DOHH2 (cell line): Measurements from ENCODE around the gene SLC11A1.

Source experiments
- H3F3A ChIP-seq: fragments of 200-600 bp; sonication (generic), shearing (Covaris generic); 2 replicates; pipeline ENCODE4 v1.6.0; 2016; ENCODE audit warnings: antibody characterized with exemption, mild to moderate bottlenecking; ENCODE audit not compliant: control insufficient read depth, insufficient read depth
- H3K27ac ChIP-seq: fragments of 200-600 bp; sonication (generic); 2 replicates; pipeline ENCODE4 v1.5.1; 2014; ENCODE audit warnings: low read depth, mild to moderate bottlenecking, low read length, moderate library complexity
- H3K27me3 ChIP-seq: fragments of 200-600 bp; sonication (generic); 2 replicates; pipeline ENCODE4 v1.6.1; 2014; ENCODE audit warnings: mild to moderate bottlenecking, low read length, mixed read lengths; ENCODE audit not compliant: control insufficient read depth
- H3K36me3 ChIP-seq: fragments of 200-600 bp; sonication (generic); 2 replicates; pipeline ENCODE4 v1.6.1; 2014; ENCODE audit warnings: mild to moderate bottlenecking, low read length, moderate library complexity, mixed read lengths; ENCODE audit not compliant: control insufficient read depth
- H3K4me1 ChIP-seq: fragments of 200-600 bp; sonication (generic); 2 replicates; pipeline ENCODE4 v1.6.1; 2014; ENCODE audit warnings: mild to moderate bottlenecking, low read length, mixed read lengths; ENCODE audit not compliant: control insufficient read depth
- H3K4me2 ChIP-seq: fragments of 200-600 bp; sonication (generic); 2 replicates; pipeline ENCODE4 v1.6.0; 2014; ENCODE audit warnings: mild to moderate bottlenecking, low read length, moderate library complexity
- H3K4me3 ChIP-seq: fragments of 200-600 bp; sonication (generic); 2 replicates; pipeline ENCODE4 v1.5.1; 2014; ENCODE audit warnings: mild to moderate bottlenecking, low read length, mixed read lengths
- H3K79me2 ChIP-seq: fragments of 200-600 bp; sonication (generic); 2 replicates; pipeline ENCODE4 v1.6.1; 2014; ENCODE audit warnings: mild to moderate bottlenecking, low read length, mixed read lengths; ENCODE audit not compliant: control insufficient read depth
- H3K9me2 ChIP-seq: fragments of 200-600 bp; sonication (generic); replicated peaks from 2 replicates; pipeline ENCODE4 v1.6.1; 2014; ENCODE audit warnings: mild to moderate bottlenecking, low read length, mixed read lengths; ENCODE audit not compliant: control insufficient read depth
- H3K9me3 ChIP-seq: fragments of 200-600 bp; sonication (generic); 2 replicates; pipeline ENCODE4 v1.6.1; 2014; ENCODE audit warnings: antibody characterized with exemption, low read length, mixed read lengths; ENCODE audit not compliant: control insufficient read depth, insufficient read depth
- H4K20me1 ChIP-seq: fragments of 200-600 bp; sonication (generic); 2 replicates; pipeline ENCODE4 v1.6.0; 2014; ENCODE audit warnings: low read depth, mild to moderate bottlenecking, antibody characterized with exemption, low read length, moderate library complexity; ENCODE audit not compliant: control insufficient read depth, insufficient read depth
- EZH2phosphoT487 ChIP-seq: fragments of 200-600 bp; sonication (generic); IDR thresholded peaks from 2 replicates; pipeline ENCODE4 v1.6.1; 2017; ENCODE audit warnings: borderline replicate concordance, mild to moderate bottlenecking, antibody characterized with exemption, low read length, moderate library complexity, mixed read lengths
- TF ChIP-seq, protein P1 (sequence below): fragments of 200-600 bp; sonication (generic); IDR thresholded peaks from one replicate; pipeline ENCODE4 v1.5.1; 2014; ENCODE audit warnings: antibody characterized with exemption, mild to moderate bottlenecking, low read depth, low read length; ENCODE audit not compliant: poor library complexity, severe bottlenecking

Gene SLC11A1

DNA sequence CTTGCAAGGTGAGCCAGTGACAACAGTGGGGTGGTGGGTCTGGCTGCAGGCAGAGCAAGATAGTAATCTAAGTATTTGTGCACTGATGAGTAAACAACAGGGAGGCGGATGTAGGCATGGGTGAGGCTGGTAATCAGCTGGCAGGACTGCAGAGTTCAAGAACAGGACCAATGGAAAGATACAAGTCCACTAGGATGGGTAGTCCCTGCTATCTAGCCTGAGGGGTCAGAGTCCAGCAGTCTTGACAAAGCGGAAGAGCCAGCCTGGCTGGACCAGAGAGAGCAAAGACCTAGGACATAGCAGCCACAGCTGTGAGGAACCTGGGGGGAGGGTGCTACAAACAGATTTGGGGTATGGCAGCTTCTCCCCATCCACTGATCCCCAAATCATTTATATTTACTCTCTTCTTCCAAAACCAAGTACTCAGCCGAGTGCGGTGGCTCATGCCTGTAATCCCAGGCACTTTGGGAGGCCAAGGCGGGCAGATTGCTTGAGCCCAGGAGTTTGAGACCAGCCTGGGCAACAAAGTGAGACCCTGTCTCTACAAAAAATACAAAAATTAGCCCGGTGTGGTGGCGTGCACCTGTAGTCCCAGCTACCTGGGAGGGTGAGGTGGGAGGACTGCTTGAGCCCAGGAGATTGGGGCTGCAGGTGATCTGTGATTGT is 62.8 kb downstream of the SLC11A1 start:
- Histone ChIP-seq H3K79me2 (no peaks in the 10 kb centered on the region), H3K36me3 (peaks cover 15% of the 10 kb centered on the region), H3K27ac (no peak overlapping the region), H3K27me3 (no peaks in the 10 kb centered on the region), H3K4me1 (peaks cover under 1% of the 10 kb centered on the region; the same call in 1 of the 2 replicates), H3F3A (0 out of 2 replicates have a peak, but pooled peaks cover 2% of the 10 kb centered on the region), H3K4me3 (no peak overlapping the region), H3K9me2 (no peaks in the 10 kb centered on the region), H3K9me3 (no peaks in the 10 kb centered on the region), H4K20me1 (no peaks in the 10 kb centered on the region), H3K4me2 (no peak overlapping the region)
- no peak for TF ChIP-seq EZH2phosphoT487
- TF ChIP-seq, protein P1, sequence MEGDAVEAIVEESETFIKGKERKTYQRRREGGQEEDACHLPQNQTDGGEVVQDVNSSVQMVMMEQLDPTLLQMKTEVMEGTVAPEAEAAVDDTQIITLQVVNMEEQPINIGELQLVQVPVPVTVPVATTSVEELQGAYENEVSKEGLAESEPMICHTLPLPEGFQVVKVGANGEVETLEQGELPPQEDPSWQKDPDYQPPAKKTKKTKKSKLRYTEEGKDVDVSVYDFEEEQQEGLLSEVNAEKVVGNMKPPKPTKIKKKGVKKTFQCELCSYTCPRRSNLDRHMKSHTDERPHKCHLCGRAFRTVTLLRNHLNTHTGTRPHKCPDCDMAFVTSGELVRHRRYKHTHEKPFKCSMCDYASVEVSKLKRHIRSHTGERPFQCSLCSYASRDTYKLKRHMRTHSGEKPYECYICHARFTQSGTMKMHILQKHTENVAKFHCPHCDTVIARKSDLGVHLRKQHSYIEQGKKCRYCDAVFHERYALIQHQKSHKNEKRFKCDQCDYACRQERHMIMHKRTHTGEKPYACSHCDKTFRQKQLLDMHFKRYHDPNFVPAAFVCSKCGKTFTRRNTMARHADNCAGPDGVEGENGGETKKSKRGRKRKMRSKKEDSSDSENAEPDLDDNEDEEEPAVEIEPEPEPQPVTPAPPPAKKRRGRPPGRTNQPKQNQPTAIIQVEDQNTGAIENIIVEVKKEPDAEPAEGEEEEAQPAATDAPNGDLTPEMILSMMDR, result no peak

DNA sequence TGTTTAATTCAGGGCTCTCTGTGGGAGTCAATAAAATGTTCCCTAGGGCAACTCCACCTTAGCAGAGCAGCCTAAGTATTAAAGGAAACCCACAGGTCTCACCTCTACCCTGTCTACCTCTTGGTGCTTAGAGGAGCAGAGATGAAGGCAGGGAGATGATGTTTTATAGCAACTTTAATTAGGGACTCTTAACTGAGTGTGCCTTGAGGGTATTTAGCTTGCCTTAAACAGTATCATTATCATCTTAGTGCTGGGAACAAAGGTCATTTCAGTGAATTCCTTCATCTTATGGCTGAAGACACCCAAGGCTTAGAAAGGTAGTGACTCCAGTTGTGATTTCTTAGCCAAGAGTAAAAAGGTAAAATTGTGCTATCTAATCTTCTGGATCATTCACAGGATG is 63.5 kb downstream of the SLC11A1 start:
- H3K79me2 ChIP-seq, result no peaks in the 10 kb centered on the region
- H3K36me3 ChIP-seq, result peaks cover 23% of the 10 kb centered on the region
- H3K27ac ChIP-seq, result no peak overlapping the region
- no peaks in the 10 kb centered on the region for H4K20me1 ChIP-seq
- no peak overlapping the region for H3K4me3 ChIP-seq
- H3K9me3 ChIP-seq, result no peaks in the 10 kb centered on the region
- TF ChIP-seq, protein P1, result no peak
- TF ChIP-seq EZH2phosphoT487, result no peak
- H3K4me1 ChIP-seq, result no peaks in the 10 kb centered on the region
- no peaks in the 10 kb centered on the region for H3K9me2 ChIP-seq
- H3K27me3 ChIP-seq, result no peaks in the 10 kb centered on the region
- no peak overlapping the region for H3K4me2 ChIP-seq
- 0 out of 2 replicates have a peak, but pooled peaks cover 2% of the 10 kb centered on the region for H3F3A ChIP-seq
